SK-N-SH (cell line): ENCODE data around the gene MAML3.

Experiments
- CTCF ChIP-seq: fragments of 200-600 bp; sonication (generic); IDR thresholded peaks from 2 replicates; pipeline ENCODE4 v1.6.1; 2017; ENCODE audit warnings: antibody characterized with exemption, mild to moderate bottlenecking, moderate library complexity
- EZH2phosphoT487 ChIP-seq: fragments of 200-600 bp; sonication (generic); IDR thresholded peaks from 2 replicates; pipeline ENCODE4 v1.6.1; 2017; ENCODE audit warnings: low read depth, mixed run types, mild to moderate bottlenecking, antibody characterized with exemption, moderate library complexity, borderline replicate concordance
- MEF2A ChIP-seq: IDR thresholded peaks from 2 replicates; pipeline ENCODE4 v1.4.0; 2012; ENCODE audit warnings: low read depth, borderline replicate concordance
- POLR2AphosphoS5 ChIP-seq: IDR thresholded peaks from 2 replicates; pipeline ENCODE4 v1.6.1; 2012; ENCODE audit warnings: low read depth, low read length
- SIN3A ChIP-seq: IDR thresholded peaks from 2 replicates; pipeline ENCODE4 v1.6.1; 2012; ENCODE audit warnings: low read depth, mild to moderate bottlenecking, low read length, moderate library complexity, borderline replicate concordance
- TAF1 ChIP-seq: IDR thresholded peaks from 2 replicates; pipeline ENCODE4 v1.6.1; 2012; ENCODE audit warnings: low read depth, mild to moderate bottlenecking, low read length, moderate library complexity, borderline replicate concordance
- TEAD4 ChIP-seq: IDR thresholded peaks from 2 replicates; pipeline ENCODE4 v1.4.0; 2012; ENCODE audit warnings: mild to moderate bottlenecking, borderline replicate concordance; ENCODE audit not compliant: insufficient read depth

GRCh38 chr4:139785356-139785755 lies 368.6 kb downstream of the MAML3 start:
- TF ChIP-seq MEF2A = no peak
- TF ChIP-seq EZH2phosphoT487 = no peak
- no peak for TF ChIP-seq CTCF
- TF ChIP-seq TEAD4 = no peak
- TF ChIP-seq SIN3A = no peak
- TF ChIP-seq POLR2AphosphoS5 = no peak
- TF ChIP-seq TAF1 = no peak
